ENCODE results near the gene ST6GALNAC5. TPM values are rescaled to one million over a fixed set of nuclear protein-coding genes. Genes with fewer than 3 reads are reported as not detected.

Gene ST6GALNAC5
- total RNA-seq, 4 donors from 2014 or later = 0.44 to 3.2 (median 0.65) TPM; not detected in 1

- DNase-seq (ENCODE audit: low spot score) (no peak), ATAC-seq (ENCODE audit: low FRiP score) (no peak)
- TF ChIP-seq, protein P1, sequence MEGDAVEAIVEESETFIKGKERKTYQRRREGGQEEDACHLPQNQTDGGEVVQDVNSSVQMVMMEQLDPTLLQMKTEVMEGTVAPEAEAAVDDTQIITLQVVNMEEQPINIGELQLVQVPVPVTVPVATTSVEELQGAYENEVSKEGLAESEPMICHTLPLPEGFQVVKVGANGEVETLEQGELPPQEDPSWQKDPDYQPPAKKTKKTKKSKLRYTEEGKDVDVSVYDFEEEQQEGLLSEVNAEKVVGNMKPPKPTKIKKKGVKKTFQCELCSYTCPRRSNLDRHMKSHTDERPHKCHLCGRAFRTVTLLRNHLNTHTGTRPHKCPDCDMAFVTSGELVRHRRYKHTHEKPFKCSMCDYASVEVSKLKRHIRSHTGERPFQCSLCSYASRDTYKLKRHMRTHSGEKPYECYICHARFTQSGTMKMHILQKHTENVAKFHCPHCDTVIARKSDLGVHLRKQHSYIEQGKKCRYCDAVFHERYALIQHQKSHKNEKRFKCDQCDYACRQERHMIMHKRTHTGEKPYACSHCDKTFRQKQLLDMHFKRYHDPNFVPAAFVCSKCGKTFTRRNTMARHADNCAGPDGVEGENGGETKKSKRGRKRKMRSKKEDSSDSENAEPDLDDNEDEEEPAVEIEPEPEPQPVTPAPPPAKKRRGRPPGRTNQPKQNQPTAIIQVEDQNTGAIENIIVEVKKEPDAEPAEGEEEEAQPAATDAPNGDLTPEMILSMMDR (IDR thresholded peaks at IDR 0.05) = no peak
These were observed 13.0 kb upstream of the ST6GALNAC5 start for GRCh38 chr1:76854255-76854654.

- TF ChIP-seq, protein P1 (IDR thresholded peaks at IDR 0.05) = no peak
- no peak for ATAC-seq (ENCODE audit: low FRiP score)
- no peak for DNase-seq (ENCODE audit: low spot score)
These were observed 11.2 kb upstream of the ST6GALNAC5 start for GRCh38 chr1:76856104-76856503.

DNA sequence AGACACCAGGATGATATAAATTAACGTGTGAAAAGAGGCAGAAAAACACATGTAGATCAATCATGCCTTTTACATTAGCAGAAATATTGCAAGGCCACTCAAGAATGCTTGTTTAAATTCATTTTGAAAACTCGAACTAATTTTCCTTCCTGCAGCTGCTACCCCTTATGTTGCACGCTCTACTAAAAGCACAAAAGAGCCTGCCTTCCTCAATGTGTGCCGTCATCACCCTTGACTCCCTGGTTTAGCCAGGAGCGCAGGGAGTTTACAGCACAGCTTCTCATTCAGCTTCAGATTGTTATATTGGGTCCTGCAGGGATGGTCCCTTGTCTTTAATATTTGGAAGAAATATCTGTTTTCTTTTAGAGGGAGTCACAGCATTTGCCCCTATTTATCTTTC lies 10.1 kb upstream of the ST6GALNAC5 start:
- ATAC-seq (ENCODE audit: low FRiP score) (no peak), DNase-seq (ENCODE audit: low spot score) (no peak)
- TF ChIP-seq, protein P1 (IDR thresholded peaks at IDR 0.05) = no peak

DNA sequence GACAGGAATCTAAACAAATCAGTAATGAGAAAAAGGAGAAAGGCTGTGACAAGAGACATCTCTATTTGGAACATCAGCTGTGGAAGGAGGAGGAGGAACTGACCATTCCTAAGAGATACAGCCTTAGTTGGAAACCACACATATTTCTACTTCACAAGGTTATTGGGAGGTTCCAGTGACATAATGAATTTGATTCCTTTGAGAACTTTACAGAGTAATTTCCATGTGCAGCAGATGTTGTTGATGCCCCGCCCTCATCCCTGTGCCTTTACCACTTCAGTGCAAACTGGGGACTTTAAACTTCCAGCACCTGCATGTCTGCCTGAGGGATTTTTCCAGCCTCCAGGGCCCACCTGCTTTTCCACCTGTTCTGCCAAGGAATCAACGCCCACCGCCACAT lies 9.3 kb upstream of the ST6GALNAC5 start:
- ATAC-seq (ENCODE audit: low FRiP score) (no peak), DNase-seq (ENCODE audit: low spot score) (no peak)
- TF ChIP-seq, protein P1 (IDR thresholded peaks at IDR 0.05) = no peak

DNA sequence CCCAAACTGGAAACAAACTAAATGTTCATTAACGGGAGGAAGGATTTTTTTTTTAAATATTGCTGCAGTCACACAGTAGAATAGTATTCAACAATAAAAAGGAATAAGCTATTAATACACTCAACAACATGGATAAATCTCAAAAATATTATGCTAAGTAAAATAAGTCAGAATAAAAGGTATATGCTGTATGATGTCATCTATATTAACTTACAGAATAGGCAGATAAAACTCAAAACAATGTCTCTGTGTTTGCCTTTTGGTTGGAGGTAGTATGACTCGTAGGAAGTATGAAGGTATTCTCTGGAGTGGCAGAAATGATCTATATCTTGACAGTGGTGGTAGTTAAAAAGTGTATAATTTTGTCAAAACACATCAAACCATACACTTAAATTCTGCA lies 6.1 kb upstream of the ST6GALNAC5 start:
- TF ChIP-seq, protein P1 (IDR thresholded peaks at IDR 0.05) = no peak
- no peak for DNase-seq (ENCODE audit: low spot score)
- no peak for ATAC-seq (ENCODE audit: low FRiP score)

DNA sequence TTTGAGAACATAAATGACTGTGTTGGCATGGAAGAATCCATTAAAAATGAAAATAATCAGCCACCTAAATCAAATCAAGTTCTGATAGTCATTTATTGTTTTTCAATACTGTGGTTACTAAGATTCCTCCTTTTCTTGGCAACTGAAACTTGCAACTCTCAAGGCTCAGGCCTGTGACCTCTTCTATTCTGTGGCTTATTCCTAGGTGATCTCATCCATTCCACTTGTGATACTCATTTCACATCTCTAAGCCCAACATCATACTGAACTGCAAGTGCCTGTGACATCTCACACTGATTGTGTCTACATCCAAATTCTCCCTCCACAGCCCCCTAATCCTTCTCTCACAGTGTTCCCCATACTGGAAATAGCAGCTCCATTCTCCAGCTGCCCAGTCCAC lies 4.8 kb upstream of the ST6GALNAC5 start:
- DNase-seq (ENCODE audit: low spot score) (no peak), ATAC-seq (ENCODE audit: low FRiP score) (no peak)
- TF ChIP-seq, protein P1 (IDR thresholded peaks at IDR 0.05) = no peak

DNA sequence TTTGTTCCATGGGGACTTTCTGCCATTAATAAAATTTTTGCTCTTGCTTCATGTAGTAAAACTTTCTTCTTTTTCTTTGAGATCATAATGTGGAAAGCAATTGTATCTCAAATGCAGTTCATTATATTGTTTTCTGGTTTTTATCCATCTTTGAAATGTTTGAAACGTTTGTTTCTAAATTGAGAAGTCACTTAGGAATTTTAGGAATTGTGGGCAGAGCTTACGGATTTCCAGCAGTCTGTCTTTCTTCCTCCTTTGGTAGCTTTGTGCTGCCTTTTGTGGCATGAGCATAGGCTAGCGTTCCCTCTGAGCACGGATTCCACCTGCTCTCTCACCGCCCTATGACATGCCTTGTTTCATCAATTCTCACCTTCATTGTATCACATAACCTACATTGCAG lies 2.9 kb upstream of the ST6GALNAC5 start:
- DNase-seq (ENCODE audit: low spot score) (no peak), ATAC-seq (ENCODE audit: low FRiP score) (no peak)
- TF ChIP-seq, protein P1 (IDR thresholded peaks at IDR 0.05) = no peak
